ENCODE measurements around the gene NAA60. TPM values are rescaled to one million over a fixed set of nuclear protein-coding genes. Genes with fewer than 3 reads are reported as not detected.

Gene NAA60
- total and polyA plus RNA-seq, 7 experiments from 2014 or later = 38.7 to 63.7 (median 55.3) TPM

DNA sequence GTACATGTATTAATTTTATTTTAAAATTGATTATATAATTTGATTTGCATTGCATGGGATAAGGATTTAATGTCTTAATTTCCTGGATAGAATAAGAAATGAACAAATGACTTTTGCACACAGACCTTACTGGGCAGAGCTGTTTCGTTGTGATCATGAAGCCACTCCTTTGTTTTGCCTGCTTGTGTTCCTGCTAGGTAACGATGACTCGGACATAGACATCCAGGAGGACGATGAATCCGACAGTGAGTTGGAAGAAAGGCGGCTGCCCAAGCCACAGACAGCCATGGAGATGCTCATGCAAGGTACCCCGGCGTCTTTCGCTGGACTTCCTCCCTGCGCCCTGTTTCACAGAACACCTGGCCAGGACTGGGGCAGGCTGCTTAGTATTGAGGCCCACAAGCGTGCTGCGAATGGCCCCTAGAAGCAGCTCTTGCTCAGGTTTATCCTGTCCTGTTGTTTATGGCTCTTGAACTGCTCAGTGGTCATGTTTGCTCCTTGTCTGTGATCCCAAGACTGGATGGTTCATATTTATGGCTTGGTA lies 87.0 kb downstream of the NAA60 start:
- H3K9me3 ChIP-seq (ENCODE audit: control insufficient read depth in 2 of 3, low read length in 3 of 3) = no peaks in the 10 kb centered on the region
- no peaks in the 10 kb centered on the region for H3K4me1 ChIP-seq (ENCODE audit: control insufficient read depth in 2 of 2, insufficient read depth in 2 of 2, low read length in 2 of 2)
- H3K27ac ChIP-seq (ENCODE audit: low read depth, low read length) = no peak overlapping the region
- intact Hi-C loops (cut with micrococcal nuclease) = no loop called here
- ChIA-PET CTCF (interaction anchor here (0.7 kb wide), 1 partner anchor 87 kb away, joined by 3 read pairs; the partner anchor contains the start of genes NAA60 and ZNF597), POLR2A (no interaction called here)
- Mint-ChIP-seq H3K27ac (peak overlapping the region in 2 of 9 donors; percentile 17 to 56), H3K4me1 (peaks cover 12 to 40% (median 32%) of the 10 kb centered on the region in 7 donors), H3K4me3 (no peak overlapping the region), H3K9me3 (peaks cover 0 to 2% (median 0%) of the 10 kb centered on the region in 11 donors), H3K27me3 (no peaks in the 10 kb centered on the region), H3K36me3 (peaks cover 0 to 45% (median 36%) of the 10 kb centered on the region in 5 donors)
- DNase-seq = no peak
- no peaks in the 10 kb centered on the region for H3K27me3 ChIP-seq (ENCODE audit: control insufficient read depth in 2 of 2, insufficient read depth in 2 of 2, low read length in 2 of 2)
- no peak overlapping the region for H3K4me3 ChIP-seq (ENCODE audit: low read length)
- ATAC-seq = no peak
- H3K36me3 ChIP-seq (ENCODE audit: control insufficient read depth in 2 of 3, insufficient read depth in 3 of 3, low read length in 3 of 3) = peaks cover 6 to 53% (median 19%) of the 10 kb centered on the region in 3 experiments

DNA sequence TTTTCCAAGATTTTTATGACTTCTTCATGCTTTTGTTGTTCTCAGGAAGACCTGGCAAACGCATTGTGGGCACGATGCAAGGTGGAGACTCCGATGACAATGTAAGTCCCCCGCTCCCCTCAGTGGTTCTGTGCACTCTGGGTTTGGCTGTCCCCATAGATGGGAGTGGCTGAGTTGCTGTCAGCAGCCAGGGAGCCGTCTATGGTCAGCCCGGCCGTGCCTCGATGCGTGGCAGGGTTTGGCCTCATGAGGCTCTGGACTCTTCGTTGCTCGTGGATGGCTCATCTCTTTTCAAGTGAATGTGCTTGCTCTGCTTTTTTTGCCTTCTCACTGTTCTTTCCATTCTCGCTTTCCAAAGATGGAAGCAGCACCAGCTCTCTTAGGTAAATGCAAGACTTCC lies 89.3 kb downstream of the NAA60 start:
- H3K27ac Mint-ChIP-seq = peak overlapping the region in 4 of 9 donors; percentile 10 to 82 (median 76)
- no peaks in the 10 kb centered on the region for H3K27me3 Mint-ChIP-seq
- ChIA-PET POLR2A (interaction anchor here (1.1 kb wide), 1 partner anchor 23 kb away, joined by 3 read pairs; no protein-coding TSS in a partner anchor), CTCF (no interaction called here)
- H3K9me3 Mint-ChIP-seq = peaks cover 0 to 2% (median 0%) of the 10 kb centered on the region in 11 donors
- no peaks in the 10 kb centered on the region for H3K27me3 ChIP-seq (ENCODE audit: control insufficient read depth in 2 of 2, insufficient read depth in 2 of 2, low read length in 2 of 2)
- peaks cover 5 to 48% (median 37%) of the 10 kb centered on the region in 5 donors for H3K36me3 Mint-ChIP-seq
- no peak overlapping the region for H3K4me3 Mint-ChIP-seq
- no peak overlapping the region for H3K27ac ChIP-seq (ENCODE audit: low read depth, low read length)
- intact Hi-C loops (cut with micrococcal nuclease) = no loop called here
- H3K4me3 ChIP-seq (ENCODE audit: low read length) = no peak overlapping the region
- no peaks in the 10 kb centered on the region for H3K9me3 ChIP-seq (ENCODE audit: control insufficient read depth in 2 of 3, low read length in 3 of 3)
- H3K4me1 ChIP-seq (ENCODE audit: control insufficient read depth in 2 of 2, insufficient read depth in 2 of 2, low read length in 2 of 2) = no peaks in the 10 kb centered on the region
- peaks cover 7 to 27% (median 18%) of the 10 kb centered on the region in 7 donors for H3K4me1 Mint-ChIP-seq
- no peak for ATAC-seq
- DNase-seq = no peak
- peaks cover 6 to 64% (median 26%) of the 10 kb centered on the region in 3 experiments for H3K36me3 ChIP-seq (ENCODE audit: control insufficient read depth in 2 of 3, insufficient read depth in 3 of 3, low read length in 3 of 3)

DNA sequence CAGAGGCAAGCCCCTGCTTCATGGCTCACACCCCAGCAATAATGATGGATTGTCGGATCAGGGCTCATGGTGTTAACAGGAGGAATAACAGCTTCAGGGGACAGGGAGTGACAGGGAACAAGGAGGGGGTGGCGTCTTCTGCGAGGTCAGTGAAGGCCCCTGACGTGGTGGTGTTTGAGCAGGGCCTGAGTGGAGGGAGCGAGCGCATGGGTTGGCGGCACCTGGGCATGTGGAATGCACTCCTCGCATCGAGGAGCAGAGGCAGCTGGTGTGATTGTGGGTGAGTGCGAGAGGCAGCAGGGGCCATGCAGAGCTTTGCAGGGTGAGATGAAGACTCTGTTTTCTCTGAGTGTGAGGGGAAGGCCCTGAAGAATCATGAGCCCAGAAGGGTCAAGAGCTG lies 90.6 kb downstream of the NAA60 start:
- CTCF ChIA-PET = interaction anchor here (0.8 kb wide), 1 partner anchor 1422 kb away, joined by 3 read pairs; no protein-coding TSS in a partner anchor
- H3K4me3 ChIP-seq (ENCODE audit: low read length) = no peak overlapping the region
- intact Hi-C loops (cut with micrococcal nuclease) = no loop called here
- H3K9me3 Mint-ChIP-seq = peaks cover 0 to under 1% (median 0%) of the 10 kb centered on the region in 11 donors
- H3K9me3 ChIP-seq (ENCODE audit: control insufficient read depth in 2 of 3, low read length in 3 of 3) = no peaks in the 10 kb centered on the region
- no peaks in the 10 kb centered on the region for H3K27me3 Mint-ChIP-seq
- no peak overlapping the region for H3K4me3 Mint-ChIP-seq
- peak overlapping the region; percentile 15 to 89 (median 82) for H3K27ac Mint-ChIP-seq
- ATAC-seq (no peak), DNase-seq (no peak)
- peak overlapping the region; percentile 3 for H3K27ac ChIP-seq (ENCODE audit: low read depth, low read length)
- H3K4me1 Mint-ChIP-seq = peaks cover 4 to 19% (median 11%) of the 10 kb centered on the region in 7 donors
- no peaks in the 10 kb centered on the region for H3K27me3 ChIP-seq (ENCODE audit: control insufficient read depth in 2 of 2, insufficient read depth in 2 of 2, low read length in 2 of 2)
- no peaks in the 10 kb centered on the region for H3K4me1 ChIP-seq (ENCODE audit: control insufficient read depth in 2 of 2, insufficient read depth in 2 of 2, low read length in 2 of 2)
- H3K36me3 Mint-ChIP-seq = peaks cover 5 to 41% (median 31%) of the 10 kb centered on the region in 5 donors
- H3K36me3 ChIP-seq (ENCODE audit: control insufficient read depth in 2 of 3, insufficient read depth in 3 of 3, low read length in 3 of 3) = peaks cover 6 to 61% (median 26%) of the 10 kb centered on the region in 3 experiments
- POLR2A ChIA-PET = interaction anchor here (0.6 to 0.9 kb wide), 2 partner anchors 17 to 261 kb away, joined by 3 read pairs; no protein-coding TSS in a partner anchor

DNA sequence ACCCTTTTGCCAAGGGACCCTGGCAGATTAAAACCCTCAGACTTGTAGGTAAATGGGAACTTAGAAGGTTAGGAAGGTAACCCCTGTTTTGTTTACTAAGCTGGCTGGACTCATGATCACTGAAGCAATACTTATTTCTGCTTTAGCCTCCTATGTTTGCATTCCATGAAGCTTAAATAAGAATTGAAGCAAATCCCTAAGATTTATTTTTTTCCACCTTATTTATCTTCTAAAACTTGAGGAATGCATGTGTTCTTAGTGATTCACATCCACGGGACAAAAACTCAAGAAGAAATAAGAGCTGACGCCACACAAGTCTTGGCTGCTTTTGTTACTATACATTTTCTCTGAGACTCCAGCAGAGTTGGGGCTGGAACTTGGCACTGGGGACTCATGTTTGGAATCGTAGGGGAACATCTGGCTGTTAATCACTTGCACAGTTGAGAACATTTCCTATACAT lies 92.8 kb downstream of the NAA60 start:
- H3K27me3 Mint-ChIP-seq = no peaks in the 10 kb centered on the region

More for the DNA sequence above, 92.8 kb downstream of the NAA60 start:
- Mint-ChIP-seq H3K4me3 (no peak overlapping the region), H3K36me3 (peaks cover 5 to 49% (median 38%) of the 10 kb centered on the region in 5 donors), H3K4me1 (peaks cover 4 to 19% (median 11%) of the 10 kb centered on the region in 7 donors), H3K9me3 (no peaks in the 10 kb centered on the region), H3K27ac (peak overlapping the region in 8 of 9 donors; percentile 21 to 89 (median 64))
- H3K4me3 ChIP-seq (ENCODE audit: low read length) = no peak overlapping the region
- POLR2A ChIA-PET = interaction anchor here (0.8 kb wide), 2 partner anchors 485 to 1269 kb away, joined by 3 to 5 read pairs; no protein-coding TSS in a partner anchor
- CTCF ChIA-PET = interaction anchor here (0.5 to 0.6 kb wide), 2 partner anchors 175 to 588 kb away, joined by 3 to 13 read pairs; no protein-coding TSS in a partner anchor
- no peaks in the 10 kb centered on the region for H3K4me1 ChIP-seq (ENCODE audit: control insufficient read depth in 2 of 2, insufficient read depth in 2 of 2, low read length in 2 of 2)
- no peaks in the 10 kb centered on the region for H3K27me3 ChIP-seq (ENCODE audit: control insufficient read depth in 2 of 2, insufficient read depth in 2 of 2, low read length in 2 of 2)
- H3K27ac ChIP-seq (ENCODE audit: low read depth, low read length) = no peak overlapping the region
- peaks cover 0 to 72% (median 26%) of the 10 kb centered on the region in 3 experiments for H3K36me3 ChIP-seq (ENCODE audit: control insufficient read depth in 2 of 3, insufficient read depth in 3 of 3, low read length in 3 of 3)
- H3K9me3 ChIP-seq (ENCODE audit: control insufficient read depth in 2 of 3, low read length in 3 of 3) = no peaks in the 10 kb centered on the region
- DNase-seq = no peak
- no peak for ATAC-seq
- intact Hi-C loops (cut with micrococcal nuclease) = loop anchor here in 1 of 2 donors (5.0 kb wide), 1 partner anchor 41 kb away; the partner anchor contains the start of gene NLRC3

Small RNAs within 50 kb of the gene (microRNA-seq; reads per million reads assigned to microRNA genes)
- gene MIR6126 (ENCODE audit: borderline microRNAs expressed) = not detected

Other genes with a start within 250 kb of the NAA60 start
- gene ZNF200, start 208.5 kb upstream of the NAA60 start, total RNA-seq = 10 to 100 TPM in 3 of 5 experiments, 1 to 10 TPM in 2; 4.8 to 33.3 (median 16.6) TPM
- 10 to 100 TPM; 12.3 to 20.2 TPM for gene ZNF200, start 208.5 kb upstream of the NAA60 start, polyA plus RNA-seq
- gene MEFV, start 187.0 kb upstream of the NAA60 start, total RNA-seq = 10 to 100 TPM in 1 of 5 experiments, 1 to 10 TPM in 1, under 1 TPM in 2, not detected in 1; 0.38 to 38.1 (median 2.4) TPM
- under 1 TPM in 1 of 2 donors, not detected in 1; 0.18 TPM for gene MEFV, start 187.0 kb upstream of the NAA60 start, polyA plus RNA-seq
- 10 to 100 TPM; 26.1 to 51.6 (median 36.9) TPM for gene ZNF263, start 160.2 kb upstream of the NAA60 start, total RNA-seq
- gene ZNF263, start 160.2 kb upstream of the NAA60 start, polyA plus RNA-seq = 10 to 100 TPM; 61.1 to 80.2 TPM
- gene TIGD7, start 138.2 kb upstream of the NAA60 start, total RNA-seq = 10 to 100 TPM in 2 of 5 experiments, 1 to 10 TPM in 3; 4.9 to 18.4 (median 5.5) TPM
- 1 to 10 TPM; 5.6 to 6.0 TPM for gene TIGD7, start 138.2 kb upstream of the NAA60 start, polyA plus RNA-seq
- gene ZNF75A, start 138.2 kb upstream of the NAA60 start, total RNA-seq = 10 to 100 TPM; 27.7 to 90.6 (median 53.4) TPM
- gene ZNF75A, start 138.2 kb upstream of the NAA60 start, polyA plus RNA-seq = 10 to 100 TPM; 31.0 to 35.1 TPM
- under 1 TPM in 3 of 5 experiments, not detected in 2; 0.35 to 0.65 (median 0.50) TPM for gene OR2C1, start 87.8 kb upstream of the NAA60 start, total RNA-seq
- under 1 TPM; 0.24 to 0.65 TPM for gene OR2C1, start 87.8 kb upstream of the NAA60 start, polyA plus RNA-seq
- 10 to 100 TPM in 4 of 5 experiments, 1 to 10 TPM in 1; 9.7 to 31.1 (median 19.0) TPM for gene ZSCAN32, start 42.7 kb upstream of the NAA60 start, total RNA-seq
- gene ZSCAN32, start 42.7 kb upstream of the NAA60 start, polyA plus RNA-seq = 10 to 100 TPM; 14.6 to 24.3 TPM
- gene ZNF174, start 42.5 kb upstream of the NAA60 start, total RNA-seq = 10 to 100 TPM in 3 of 5 experiments, 1 to 10 TPM in 2; 4.7 to 22.8 (median 13.5) TPM
- gene ZNF174, start 42.5 kb upstream of the NAA60 start, polyA plus RNA-seq = 10 to 100 TPM; 11.0 to 26.4 TPM
- 1 to 10 TPM; 2.2 to 5.9 (median 3.8) TPM for gene ZNF597, start 176 bp upstream of the NAA60 start, total RNA-seq
- 1 to 10 TPM; 1.7 to 2.1 TPM for gene ZNF597, start 176 bp upstream of the NAA60 start, polyA plus RNA-seq
- not detected for gene C16orf90, start 51.8 kb downstream of the NAA60 start, total RNA-seq
- not detected for gene C16orf90, start 51.8 kb downstream of the NAA60 start, polyA plus RNA-seq
- 10 to 100 TPM; 16.9 to 33.2 (median 28.0) TPM for gene CLUAP1, start 57.3 kb downstream of the NAA60 start, total RNA-seq
- gene CLUAP1, start 57.3 kb downstream of the NAA60 start, polyA plus RNA-seq = 10 to 100 TPM; 31.5 to 44.2 TPM
- gene NLRC3, start 133.7 kb downstream of the NAA60 start, total RNA-seq = 10 to 100 TPM; 64.1 to 91.3 (median 87.3) TPM
- 10 to 100 TPM; 22.2 to 40.1 TPM for gene NLRC3, start 133.7 kb downstream of the NAA60 start, polyA plus RNA-seq
- 10 to 100 TPM in 1 of 5 experiments, 1 to 10 TPM in 4; 7.1 to 12.5 (median 8.5) TPM for gene SLX4, start 167.9 kb downstream of the NAA60 start, total RNA-seq
- 1 to 10 TPM in 1 of 2 donors, under 1 TPM in 1; 0.89 to 1.2 TPM for gene SLX4, start 167.9 kb downstream of the NAA60 start, polyA plus RNA-seq
- 10 to 100 TPM; 26.0 to 59.6 (median 37.2) TPM for gene DNASE1, start 211.0 kb downstream of the NAA60 start, total RNA-seq
- gene DNASE1, start 211.0 kb downstream of the NAA60 start, polyA plus RNA-seq = 10 to 100 TPM in 1 of 2 donors, 1 to 10 TPM in 1; 5.6 to 16.8 TPM

Data from naive thymus-derived CD4-positive, alpha-beta T cell (primary cell).